HepG2 (cell line): Measurements from ENCODE around the gene CD34. TPM values are rescaled to one million over a fixed set of nuclear protein-coding genes. Genes with fewer than 3 reads are reported as not detected.
A peak's percentile ranks its signal among the peaks of the same experiment; 100 is the strongest.

ENCODE experiments used
- ERF ChIP-seq: IDR thresholded peaks from 2 replicates; pipeline ENCODE4 v1.6.1; 2018; ENCODE audit warnings: missing biosample characterization, missing genetic modification reagents
- SMC3 ChIP-seq: IDR thresholded peaks from 2 replicates; pipeline ENCODE4 v1.6.1; 2011; ENCODE audit warnings: low read length, improper control_type of control experiment
- SOX5 ChIP-seq: IDR thresholded peaks from 2 replicates; pipeline ENCODE4 v1.6.1; 2016; ENCODE audit warnings: borderline replicate concordance
- TEAD3 ChIP-seq: optimal IDR thresholded peaks from 2 replicates; pipeline ENCODE3; 2016; ENCODE audit warnings: borderline replicate concordance
- ZFP36 ChIP-seq: fragments of 150-350 bp; IDR thresholded peaks from 2 replicates; pipeline ENCODE4 v1.6.1; 2018; ENCODE audit warnings: borderline replicate concordance, low read length, low read depth; ENCODE audit not compliant: partially characterized antibody
- ZNF891 ChIP-seq: sonication (generic); formaldehyde crosslinking; IDR thresholded peaks from 2 replicates; pipeline ENCODE4 v1.5.0; 2020; ENCODE audit warnings: mild to moderate bottlenecking, missing genetic modification reagents
- polyA plus RNA-seq, 8 experiments: library from polyadenylated mRNA; depleted of rRNA in 3 of 8; stranded (reverse) in 7 of 8; unstranded in 1 of 8; fragments of >200 nt; fragmentation: Illumina TruSeq in 4 of 8; extraction: Trizol in 4 of 8; gene quantifications; 2 replicates each; pipeline versions ENCODE4 v1.2.1 to v1.2.3, GENCODE V29; 2011 to 2016; ENCODE audit warnings: low read depth in 4 of 8, missing spikeins in 1 of 8, mixed read lengths in 1 of 8; ENCODE audit not compliant: insufficient read depth in 1 of 8
- total RNA-seq, 5 experiments: library from RNA; depleted of rRNA; stranded (reverse); fragments of >200 nt; fragmentation: Illumina TruSeq; extraction: Trizol; gene quantifications; 2 replicates each; pipeline ENCODE4 v1.2.3, GENCODE V29; 2016; ENCODE audit warnings: low read depth in 1 of 5
- TF ChIP-seq, protein P1 (sequence below): sonication (generic); formaldehyde crosslinking; IDR thresholded peaks from 2 replicates; pipeline ENCODE4 v1.4.0; 2020; ENCODE audit warnings: missing genetic modification reagents
- TF ChIP-seq, protein P2 (sequence below): sonication (generic); formaldehyde crosslinking; IDR thresholded peaks from 2 replicates; pipeline ENCODE4 v1.4.0; 2020; ENCODE audit warnings: mild to moderate bottlenecking, missing genetic modification reagents
- TF ChIP-seq, protein P3 (sequence below): sonication (generic); formaldehyde crosslinking; IDR thresholded peaks from 2 replicates; pipeline ENCODE4 v1.4.0; 2020; ENCODE audit warnings: missing genetic modification reagents, borderline replicate concordance
- TF ChIP-seq, protein P4 (sequence below): sonication (generic); formaldehyde crosslinking; IDR thresholded peaks from 2 replicates; pipeline ENCODE4 v1.4.0; 2020; ENCODE audit warnings: missing genetic modification reagents
- TF ChIP-seq, protein P5 (sequence below): IDR thresholded peaks from 2 replicates; pipeline ENCODE4 v1.6.1; 2016
- TF ChIP-seq, protein P6 (sequence below): sonication (generic); formaldehyde crosslinking; IDR thresholded peaks from 2 replicates; pipeline ENCODE4 v1.8.1; 2022; ENCODE audit warnings: mild to moderate bottlenecking, missing genetic modification reagents
- TF ChIP-seq, protein P7 (sequence below): sonication (generic); formaldehyde crosslinking; IDR thresholded peaks from 2 replicates; pipeline ENCODE4 v1.9.0; 2022; ENCODE audit warnings: missing genetic modification reagents, mild to moderate bottlenecking, borderline replicate concordance

CD34 gene
- total and polyA plus RNA-seq, 2 of the 13 experiments (the other 11 are each of a cell fraction or from before 2014, with no cell fraction given): not detected

DNA sequence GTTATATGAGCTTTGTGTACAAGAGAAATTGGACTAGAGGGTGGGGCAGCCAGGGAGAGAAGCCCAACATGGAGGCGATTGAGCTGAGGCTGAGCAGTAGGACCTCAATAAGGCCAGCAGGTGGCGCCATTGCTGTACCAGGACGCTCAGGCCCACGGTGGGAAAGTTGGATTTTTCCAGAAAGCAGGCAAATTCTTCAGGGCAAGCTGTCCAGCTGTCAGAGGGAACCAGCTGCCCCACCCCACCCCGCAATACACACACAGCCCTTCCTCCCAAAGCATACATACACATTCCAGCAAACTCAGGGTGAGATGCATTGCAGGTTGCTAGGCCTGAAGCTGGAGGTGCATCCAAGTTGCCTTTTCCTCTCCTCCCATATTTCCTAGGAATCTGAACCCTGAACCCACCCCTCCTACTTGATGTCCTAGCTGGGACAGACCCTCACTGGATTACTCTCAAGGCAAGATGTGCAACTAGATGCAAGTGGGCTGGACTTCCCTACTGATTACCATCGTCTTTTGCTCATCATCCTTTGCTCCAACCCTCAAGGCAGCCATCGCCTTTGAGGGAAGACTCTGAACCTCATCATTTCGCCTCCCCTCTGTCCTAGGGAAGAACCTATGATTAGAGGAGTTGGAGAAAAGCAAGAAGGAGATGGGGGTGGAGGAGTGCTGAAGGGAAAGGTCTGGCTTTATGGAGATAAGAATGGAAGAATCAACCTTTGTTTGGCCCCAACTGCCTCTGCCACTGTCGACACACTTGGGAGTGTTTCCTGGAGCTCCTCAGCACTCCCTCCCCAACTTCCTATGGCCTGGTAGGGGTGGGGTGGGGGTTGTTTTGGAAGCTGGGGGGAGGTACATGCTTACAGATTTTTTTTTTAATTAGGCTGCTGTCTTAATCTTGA, 25.5 kb downstream of the CD34 start (continued):
- TF ChIP-seq, protein P1, sequence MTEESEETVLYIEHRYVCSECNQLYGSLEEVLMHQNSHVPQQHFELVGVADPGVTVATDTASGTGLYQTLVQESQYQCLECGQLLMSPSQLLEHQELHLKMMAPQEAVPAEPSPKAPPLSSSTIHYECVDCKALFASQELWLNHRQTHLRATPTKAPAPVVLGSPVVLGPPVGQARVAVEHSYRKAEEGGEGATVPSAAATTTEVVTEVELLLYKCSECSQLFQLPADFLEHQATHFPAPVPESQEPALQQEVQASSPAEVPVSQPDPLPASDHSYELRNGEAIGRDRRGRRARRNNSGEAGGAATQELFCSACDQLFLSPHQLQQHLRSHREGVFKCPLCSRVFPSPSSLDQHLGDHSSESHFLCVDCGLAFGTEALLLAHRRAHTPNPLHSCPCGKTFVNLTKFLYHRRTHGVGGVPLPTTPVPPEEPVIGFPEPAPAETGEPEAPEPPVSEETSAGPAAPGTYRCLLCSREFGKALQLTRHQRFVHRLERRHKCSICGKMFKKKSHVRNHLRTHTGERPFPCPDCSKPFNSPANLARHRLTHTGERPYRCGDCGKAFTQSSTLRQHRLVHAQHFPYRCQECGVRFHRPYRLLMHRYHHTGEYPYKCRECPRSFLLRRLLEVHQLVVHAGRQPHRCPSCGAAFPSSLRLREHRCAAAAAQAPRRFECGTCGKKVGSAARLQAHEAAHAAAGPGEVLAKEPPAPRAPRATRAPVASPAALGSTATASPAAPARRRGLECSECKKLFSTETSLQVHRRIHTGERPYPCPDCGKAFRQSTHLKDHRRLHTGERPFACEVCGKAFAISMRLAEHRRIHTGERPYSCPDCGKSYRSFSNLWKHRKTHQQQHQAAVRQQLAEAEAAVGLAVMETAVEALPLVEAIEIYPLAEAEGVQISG (CRISPR knock-in tag): no peak
- TF ChIP-seq, protein P2, sequence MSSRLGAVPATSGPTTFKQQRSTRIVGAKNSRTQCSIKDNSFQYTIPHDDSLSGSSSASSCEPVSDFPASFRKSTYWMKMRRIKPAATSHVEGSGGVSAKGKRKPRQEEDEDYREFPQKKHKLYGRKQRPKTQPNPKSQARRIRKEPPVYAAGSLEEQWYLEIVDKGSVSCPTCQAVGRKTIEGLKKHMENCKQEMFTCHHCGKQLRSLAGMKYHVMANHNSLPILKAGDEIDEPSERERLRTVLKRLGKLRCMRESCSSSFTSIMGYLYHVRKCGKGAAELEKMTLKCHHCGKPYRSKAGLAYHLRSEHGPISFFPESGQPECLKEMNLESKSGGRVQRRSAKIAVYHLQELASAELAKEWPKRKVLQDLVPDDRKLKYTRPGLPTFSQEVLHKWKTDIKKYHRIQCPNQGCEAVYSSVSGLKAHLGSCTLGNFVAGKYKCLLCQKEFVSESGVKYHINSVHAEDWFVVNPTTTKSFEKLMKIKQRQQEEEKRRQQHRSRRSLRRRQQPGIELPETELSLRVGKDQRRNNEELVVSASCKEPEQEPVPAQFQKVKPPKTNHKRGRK: no peak
- TF ChIP-seq ZNF891 (CRISPR knock-in tag) (no peak), ZFP36 (no peak), ERF (peak; percentile 34; the same call in 1 of the 2 replicates), SMC3 (peak; percentile 73), SOX5 (CRISPR knock-in tag) (0 out of 2 replicates have a peak, but pooled peaks have one; percentile 14), TEAD3 (CRISPR knock-in tag) (peak; percentile 33)
- TF ChIP-seq, protein P3, sequence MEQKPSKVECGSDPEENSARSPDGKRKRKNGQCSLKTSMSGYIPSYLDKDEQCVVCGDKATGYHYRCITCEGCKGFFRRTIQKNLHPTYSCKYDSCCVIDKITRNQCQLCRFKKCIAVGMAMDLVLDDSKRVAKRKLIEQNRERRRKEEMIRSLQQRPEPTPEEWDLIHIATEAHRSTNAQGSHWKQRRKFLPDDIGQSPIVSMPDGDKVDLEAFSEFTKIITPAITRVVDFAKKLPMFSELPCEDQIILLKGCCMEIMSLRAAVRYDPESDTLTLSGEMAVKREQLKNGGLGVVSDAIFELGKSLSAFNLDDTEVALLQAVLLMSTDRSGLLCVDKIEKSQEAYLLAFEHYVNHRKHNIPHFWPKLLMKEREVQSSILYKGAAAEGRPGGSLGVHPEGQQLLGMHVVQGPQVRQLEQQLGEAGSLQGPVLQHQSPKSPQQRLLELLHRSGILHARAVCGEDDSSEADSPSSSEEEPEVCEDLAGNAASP (CRISPR knock-in tag): 0 out of 2 replicates have a peak, but pooled peaks have one; percentile 19
- TF ChIP-seq, protein P4, sequence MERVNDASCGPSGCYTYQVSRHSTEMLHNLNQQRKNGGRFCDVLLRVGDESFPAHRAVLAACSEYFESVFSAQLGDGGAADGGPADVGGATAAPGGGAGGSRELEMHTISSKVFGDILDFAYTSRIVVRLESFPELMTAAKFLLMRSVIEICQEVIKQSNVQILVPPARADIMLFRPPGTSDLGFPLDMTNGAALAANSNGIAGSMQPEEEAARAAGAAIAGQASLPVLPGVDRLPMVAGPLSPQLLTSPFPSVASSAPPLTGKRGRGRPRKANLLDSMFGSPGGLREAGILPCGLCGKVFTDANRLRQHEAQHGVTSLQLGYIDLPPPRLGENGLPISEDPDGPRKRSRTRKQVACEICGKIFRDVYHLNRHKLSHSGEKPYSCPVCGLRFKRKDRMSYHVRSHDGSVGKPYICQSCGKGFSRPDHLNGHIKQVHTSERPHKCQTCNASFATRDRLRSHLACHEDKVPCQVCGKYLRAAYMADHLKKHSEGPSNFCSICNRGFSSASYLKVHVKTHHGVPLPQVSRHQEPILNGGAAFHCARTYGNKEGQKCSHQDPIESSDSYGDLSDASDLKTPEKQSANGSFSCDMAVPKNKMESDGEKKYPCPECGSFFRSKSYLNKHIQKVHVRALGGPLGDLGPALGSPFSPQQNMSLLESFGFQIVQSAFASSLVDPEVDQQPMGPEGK (CRISPR knock-in tag): 0 out of 2 replicates have a peak, but pooled peaks have one; percentile 38
- TF ChIP-seq, protein P5, sequence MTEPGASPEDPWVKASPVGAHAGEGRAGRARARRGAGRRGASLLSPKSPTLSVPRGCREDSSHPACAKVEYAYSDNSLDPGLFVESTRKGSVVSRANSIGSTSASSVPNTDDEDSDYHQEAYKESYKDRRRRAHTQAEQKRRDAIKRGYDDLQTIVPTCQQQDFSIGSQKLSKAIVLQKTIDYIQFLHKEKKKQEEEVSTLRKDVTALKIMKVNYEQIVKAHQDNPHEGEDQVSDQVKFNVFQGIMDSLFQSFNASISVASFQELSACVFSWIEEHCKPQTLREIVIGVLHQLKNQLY (CRISPR knock-in tag): no peak
- TF ChIP-seq, protein P6, sequence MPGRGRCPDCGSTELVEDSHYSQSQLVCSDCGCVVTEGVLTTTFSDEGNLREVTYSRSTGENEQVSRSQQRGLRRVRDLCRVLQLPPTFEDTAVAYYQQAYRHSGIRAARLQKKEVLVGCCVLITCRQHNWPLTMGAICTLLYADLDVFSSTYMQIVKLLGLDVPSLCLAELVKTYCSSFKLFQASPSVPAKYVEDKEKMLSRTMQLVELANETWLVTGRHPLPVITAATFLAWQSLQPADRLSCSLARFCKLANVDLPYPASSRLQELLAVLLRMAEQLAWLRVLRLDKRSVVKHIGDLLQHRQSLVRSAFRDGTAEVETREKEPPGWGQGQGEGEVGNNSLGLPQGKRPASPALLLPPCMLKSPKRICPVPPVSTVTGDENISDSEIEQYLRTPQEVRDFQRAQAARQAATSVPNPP (CRISPR knock-in tag): no peak
- TF ChIP-seq, protein P7, sequence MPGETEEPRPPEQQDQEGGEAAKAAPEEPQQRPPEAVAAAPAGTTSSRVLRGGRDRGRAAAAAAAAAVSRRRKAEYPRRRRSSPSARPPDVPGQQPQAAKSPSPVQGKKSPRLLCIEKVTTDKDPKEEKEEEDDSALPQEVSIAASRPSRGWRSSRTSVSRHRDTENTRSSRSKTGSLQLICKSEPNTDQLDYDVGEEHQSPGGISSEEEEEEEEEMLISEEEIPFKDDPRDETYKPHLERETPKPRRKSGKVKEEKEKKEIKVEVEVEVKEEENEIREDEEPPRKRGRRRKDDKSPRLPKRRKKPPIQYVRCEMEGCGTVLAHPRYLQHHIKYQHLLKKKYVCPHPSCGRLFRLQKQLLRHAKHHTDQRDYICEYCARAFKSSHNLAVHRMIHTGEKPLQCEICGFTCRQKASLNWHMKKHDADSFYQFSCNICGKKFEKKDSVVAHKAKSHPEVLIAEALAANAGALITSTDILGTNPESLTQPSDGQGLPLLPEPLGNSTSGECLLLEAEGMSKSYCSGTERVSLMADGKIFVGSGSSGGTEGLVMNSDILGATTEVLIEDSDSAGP: peak; percentile 33; the same call in 1 of the 2 replicates
